Aorta (tissue), 5 donors: Measurements from ENCODE around the gene SMYD1. TPM values are rescaled to one million over a fixed set of nuclear protein-coding genes. Genes with fewer than 3 reads are reported as not detected.

Experiments used
- ATAC-seq: fragments of 200-7000 bp; cut with Tn5 transposase; one replicate; pipeline ENCODE4 v1.9.1; 2022; ENCODE audit warnings: moderate library complexity; ENCODE audit not compliant: low FRiP score
- DNase-seq, 2 donors: peaks; one replicate each; pipeline ENCODE4 v3.0.0-alpha.2; 2020
- H3K27ac ChIP-seq, 2 donors: one replicate each; pipeline ENCODE4 v1.5.1; 2013; ENCODE audit warnings: low read length in 2 of 2, mild to moderate bottlenecking in 2 of 2, moderate library complexity in 2 of 2, control low read depth in 1 of 2, inconsistent platforms in 1 of 2, low read depth in 1 of 2
- H3K27me3 ChIP-seq, 2 donors: one replicate each; pipeline ENCODE4 v1.6.1; 2013; ENCODE audit warnings: control low read depth in 1 of 2, low read length in 1 of 2, mild to moderate bottlenecking in 1 of 2, moderate library complexity in 1 of 2; ENCODE audit not compliant: insufficient read depth in 2 of 2, control insufficient read depth in 1 of 2
- H3K36me3 ChIP-seq, 2 donors: one replicate each; pipeline ENCODE4 v1.6.1; 2013; ENCODE audit warnings: control low read depth in 1 of 2, low read length in 1 of 2, mild to moderate bottlenecking in 1 of 2; ENCODE audit not compliant: insufficient read depth in 2 of 2, control insufficient read depth in 1 of 2
- H3K4me1 ChIP-seq, 2 donors: one replicate each; pipeline ENCODE4 v1.6.1; 2013; ENCODE audit warnings: low read length in 2 of 2, control low read depth in 1 of 2, mild to moderate bottlenecking in 1 of 2, moderate library complexity in 1 of 2; ENCODE audit not compliant: insufficient read depth in 2 of 2, control insufficient read depth in 1 of 2
- H3K4me3 ChIP-seq, 2 donors: one replicate each; pipeline ENCODE4 v1.5.1; 2013; ENCODE audit warnings: low read length in 2 of 2, control low read depth in 1 of 2, mild to moderate bottlenecking in 1 of 2
- H3K9me3 ChIP-seq: one replicate; pipeline ENCODE4 v1.6.1; 2013; ENCODE audit warnings: mild to moderate bottlenecking, low read length; ENCODE audit not compliant: control insufficient read depth
- WGBS, 2 donors: extraction: QIAGEN DNeasy Blood & Tissue Kit; methylation state at CpG; one replicate each; pipeline ENCODE4 v1.1.7; 2013; 5-methylcytosine and 5-hydroxymethylcytosine counted together
- intact Hi-C, 2 donors: fragments of 100-400 bp; cut with DNase I; formaldehyde crosslinking; loops; one replicate each; pipeline versions ENCODE4 v1.14.2 to v1.15.0; 2022
- microRNA-seq, 2 donors: library from miRNA; unstranded; fragments of <30 nt; microRNA quantifications; one replicate each; pipeline ENCODE4 v1.2.0, GENCODE V29; 2020
- polyA plus RNA-seq, 2 donors: library from polyadenylated mRNA; stranded (reverse); fragments of 200-250 nt; gene quantifications; one replicate each; pipeline ENCODE4 v1.2.3, GENCODE V29; 2013
- total RNA-seq, 2 donors: library from RNA; stranded (reverse); fragmentation: NEBNext Ultra II Directional; extraction: Animal tissue kit (Norgen Biotek cat#: 25700); gene quantifications; one replicate each; pipeline ENCODE4 v1.2.1, GENCODE V29; 2021
- donor health status: healthy with polysubstance abuse.
- donor health status: Bipolar disorder and iron deficiency.
- donor health status: DM: no; HTN: no; CAD: no.
- donor health status: DM: no; HTN: no; CAD: no.
- donor health status: DM: yes; HTN: yes; CAD: no.

Gene SMYD1
- total and polyA plus RNA-seq, 4 donors, result under 0.01 TPM; not detected in 3

DNA sequence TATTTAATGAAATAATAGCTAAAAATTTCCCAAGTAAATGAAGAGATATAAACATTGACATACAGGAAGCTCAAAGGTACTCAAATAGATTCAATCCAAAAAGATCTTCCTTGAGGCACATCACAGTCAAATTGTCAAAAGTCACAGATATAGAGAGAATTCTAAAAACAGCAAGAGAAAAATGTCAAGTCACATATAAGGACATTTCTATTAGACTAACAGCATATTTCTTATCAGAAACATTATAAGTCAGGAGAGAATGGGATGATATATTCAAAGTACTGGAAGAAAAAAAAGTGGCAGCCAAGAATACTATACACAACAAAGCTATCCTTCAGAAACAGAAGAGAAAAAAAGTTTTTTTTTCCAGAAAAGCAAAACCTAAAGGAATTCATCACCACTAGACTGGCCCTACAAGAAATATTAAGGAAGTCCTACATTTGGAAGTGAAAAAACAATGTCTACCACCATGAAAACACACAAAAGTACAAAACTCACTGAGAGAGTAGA is 81.4 kb downstream of the SMYD1 start:
- Histone ChIP-seq H3K4me3 (no peak overlapping the region), H3K9me3 (peaks cover 3% of the 10 kb centered on the region), H3K27me3 (no peaks in the 10 kb centered on the region), H3K27ac (no peak overlapping the region), H3K36me3 (no peaks in the 10 kb centered on the region), H3K4me1 (no peaks in the 10 kb centered on the region)
- intact Hi-C loops, result no loop called here
- ATAC-seq (no peak), DNase-seq (no peak)

DNA sequence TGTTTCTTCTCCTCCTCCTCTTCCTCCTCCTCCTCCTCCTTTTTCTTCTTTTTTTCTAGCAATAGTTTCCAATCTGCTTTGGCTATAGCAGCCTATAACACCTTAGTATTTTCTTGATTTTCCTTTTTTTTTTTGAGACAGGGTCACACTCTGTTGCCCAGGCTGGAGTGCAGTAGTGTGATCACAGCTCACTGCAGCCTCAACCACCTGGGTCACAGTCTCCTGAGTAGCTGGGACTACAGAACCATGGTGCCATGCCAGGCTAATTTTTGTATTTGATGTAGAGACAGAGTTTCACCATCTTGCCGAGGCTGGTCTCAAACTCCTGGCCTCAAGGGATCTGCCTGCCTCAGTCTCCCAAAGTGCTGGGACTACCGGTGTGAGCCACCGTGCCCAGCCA is 91.9 kb downstream of the SMYD1 start:
- intact Hi-C loops, result no loop called here
- ATAC-seq, result no peak
- H3K9me3 ChIP-seq, result peaks cover 2% of the 10 kb centered on the region

DNA sequence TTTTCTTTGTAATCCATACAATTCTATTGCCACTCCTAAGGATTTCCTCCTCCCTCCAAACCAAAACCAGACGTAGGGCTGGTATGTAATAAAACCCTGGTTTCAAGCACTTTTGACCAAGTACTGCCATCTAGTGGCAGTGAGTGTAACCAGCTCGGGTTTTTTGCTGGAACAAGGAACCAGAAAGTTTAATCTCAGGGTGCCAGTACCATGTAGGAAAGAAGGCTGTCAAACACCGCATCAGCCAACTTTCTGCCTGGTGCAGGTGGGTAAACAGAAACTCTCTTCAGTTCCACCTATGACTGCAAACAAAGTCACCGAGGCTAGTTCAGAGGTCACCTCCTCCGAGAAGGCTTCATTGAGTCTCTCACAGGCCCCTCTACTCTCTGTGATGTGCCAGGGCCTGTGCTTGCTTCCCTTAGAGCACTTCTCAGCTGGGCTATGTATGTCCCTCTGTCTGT is 92.4 kb downstream of the SMYD1 start:
- ATAC-seq, result peak; percentile 82
- DNase-seq, result no peak
- no peaks in the 10 kb centered on the region for H3K36me3 ChIP-seq
- WGBS, 2 donors, result 31 to 33% methylated on average over 5 of the region's 5 CpGs
- H3K4me3 ChIP-seq, result no peak overlapping the region
- H3K27ac ChIP-seq, result no peak overlapping the region
- peaks cover 2% of the 10 kb centered on the region for H3K9me3 ChIP-seq
- H3K27me3 ChIP-seq, result peaks cover 0 to 2% of the 10 kb centered on the region in 2 donors
- no peaks in the 10 kb centered on the region for H3K4me1 ChIP-seq
- intact Hi-C loops, result loop anchor here in 1 of 2 donors (5.0 kb wide), 1 partner anchor 103 kb away; the partner anchor contains the start of gene KRCC1

More for the DNA sequence above, 91.9 kb downstream of the SMYD1 start:
- Histone ChIP-seq H3K4me1 (no peaks in the 10 kb centered on the region), H3K27me3 (peaks cover 0 to 2% of the 10 kb centered on the region in 2 donors), H3K4me3 (no peak overlapping the region), H3K27ac (no peak overlapping the region), H3K36me3 (no peaks in the 10 kb centered on the region)
- DNase-seq, result no peak
- WGBS, 2 donors, result 79 to 87% methylated on average over 3 of the region's 3 CpGs

DNA sequence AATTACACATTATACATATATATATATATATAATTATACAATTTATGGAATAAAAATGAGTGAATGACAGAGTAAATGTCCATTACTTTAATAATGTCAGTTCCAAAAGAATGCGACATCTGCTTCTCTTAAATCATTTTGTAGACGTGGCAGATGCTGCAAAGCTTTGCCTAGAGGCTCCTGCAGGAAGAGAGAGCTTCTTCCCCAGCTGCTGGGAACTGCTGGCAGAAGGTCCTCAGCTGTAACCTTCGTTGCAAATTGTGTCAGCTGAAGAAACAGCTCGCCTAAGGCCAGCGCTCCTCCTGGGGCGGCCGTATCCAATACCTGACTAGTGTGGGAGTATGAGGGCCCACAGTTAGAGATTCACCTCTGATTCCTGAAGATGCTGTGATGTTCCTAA is 92.9 kb downstream of the SMYD1 start:
- intact Hi-C loops, result loop anchor here in 1 of 2 donors (5.0 kb wide), 1 partner anchor 103 kb away; the partner anchor contains the start of gene KRCC1
- H3K27ac ChIP-seq, result no peak overlapping the region
- peaks cover 2% of the 10 kb centered on the region for H3K9me3 ChIP-seq
- WGBS, 2 donors, result 86 to 87% methylated on average over 7 of the region's 7 CpGs
- peaks cover 0 to 2% of the 10 kb centered on the region in 2 donors for H3K27me3 ChIP-seq
- H3K36me3 ChIP-seq, result no peaks in the 10 kb centered on the region
- DNase-seq, result no peak
- H3K4me3 ChIP-seq, result no peak overlapping the region
- no peaks in the 10 kb centered on the region for H3K4me1 ChIP-seq
- ATAC-seq, result no peak

DNA sequence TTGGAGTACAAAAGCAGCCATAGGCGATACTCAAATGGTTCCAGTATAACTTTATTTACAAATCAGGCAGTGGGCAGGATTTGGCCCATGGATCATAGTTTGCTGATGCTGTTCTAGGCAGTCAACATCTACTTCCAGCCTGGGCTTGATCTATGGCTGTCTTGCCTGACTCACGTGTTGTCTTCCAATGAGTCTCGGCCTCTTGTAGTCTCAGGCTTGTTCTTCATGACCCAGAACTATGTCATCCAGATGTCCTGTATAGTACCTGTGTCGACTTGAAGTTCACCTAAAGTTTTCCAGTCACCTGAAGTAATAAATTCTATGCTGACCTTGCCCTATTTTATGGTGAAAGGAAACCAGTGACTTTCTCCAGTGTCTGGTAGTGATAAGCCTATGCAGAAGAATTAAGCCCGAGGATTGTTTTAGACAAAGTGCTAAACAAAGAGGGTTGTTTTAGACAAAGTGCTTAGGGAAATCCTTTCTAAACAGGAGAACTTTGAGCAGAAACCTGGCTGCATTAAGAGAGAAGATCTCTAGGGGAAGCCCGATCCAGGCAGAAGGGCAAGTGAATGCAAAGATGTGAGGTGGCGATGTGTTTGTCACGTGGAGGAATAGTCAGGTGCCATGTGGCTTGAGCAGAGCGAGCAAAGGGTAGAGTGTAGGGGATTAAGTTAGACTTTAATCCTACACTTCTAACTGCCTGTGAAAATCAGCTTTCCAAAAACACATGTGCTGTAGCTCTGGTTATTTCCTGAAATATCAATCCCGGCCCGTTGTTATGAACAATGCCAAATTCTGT is 94.0 kb downstream of the SMYD1 start:
- ATAC-seq, result no peak
- peaks cover 0 to 2% of the 10 kb centered on the region in 2 donors for H3K27me3 ChIP-seq
- H3K9me3 ChIP-seq, result peaks cover 2% of the 10 kb centered on the region
- no peaks in the 10 kb centered on the region for H3K36me3 ChIP-seq
- intact Hi-C loops, result loop anchor here in 1 of 2 donors (5.0 kb wide), 1 partner anchor 104 kb away; the partner anchor contains the start of gene KRCC1
- 84 to 87% methylated on average over 11 of the region's 11 CpGs for WGBS, 2 donors
- H3K4me3 ChIP-seq, result no peak overlapping the region
- H3K4me1 ChIP-seq, result no peaks in the 10 kb centered on the region
- no peak overlapping the region for H3K27ac ChIP-seq
- no peak for DNase-seq

Small RNA genes lying within 50 kb of the gene (microRNA-seq; reads per million reads assigned to microRNA genes)
- gene MIR4780, result 0 reads per million in 2 donors

Other genes starting within 250 kb of the SMYD1 start
- gene RGPD2, start 242.0 kb upstream of the SMYD1 start, total RNA-seq, result 10 to 100 TPM in 1 of 2 donors, 1 to 10 TPM in 1; 9.1 to 11.3 TPM
- gene RGPD2, start 242.0 kb upstream of the SMYD1 start, polyA plus RNA-seq, result 1 to 10 TPM in 1 of 2 donors, under 1 TPM in 1; 0.75 to 4.5 TPM
- 1 to 10 TPM in 1 of 2 donors, not detected in 1; 3.3 TPM for gene RNU2-63P, start 51.3 kb upstream of the SMYD1 start, total RNA-seq
- gene RNU2-63P, start 51.3 kb upstream of the SMYD1 start, polyA plus RNA-seq, result not detected
- 10 to 100 TPM; 16.0 to 24.4 TPM for gene KRCC1, start 12.0 kb upstream of the SMYD1 start, total RNA-seq
- gene KRCC1, start 12.0 kb upstream of the SMYD1 start, polyA plus RNA-seq, result 10 to 100 TPM; 24.8 to 35.6 TPM
- not detected for gene FABP1, start 60.2 kb downstream of the SMYD1 start, total RNA-seq
- 1,000 to 10,000 TPM in 1 of 2 donors, 10 to 100 TPM in 1; 18.8 to 2,211 TPM for gene FABP1, start 60.2 kb downstream of the SMYD1 start, polyA plus RNA-seq
- gene THNSL2, start 102.5 kb downstream of the SMYD1 start, total RNA-seq, result 10 to 100 TPM in 1 of 2 donors, 1 to 10 TPM in 1; 4.8 to 15.9 TPM
- gene THNSL2, start 102.5 kb downstream of the SMYD1 start, polyA plus RNA-seq, result 10 to 100 TPM in 1 of 2 donors, 1 to 10 TPM in 1; 8.6 to 22.5 TPM